Measurements from ENCODE around the gene TLL2.

GRCh38 chr10:96419351-96419750 is 94.4 kb downstream of the TLL2 start:
- no peak for TF ChIP-seq CTCF (IDR thresholded peaks at IDR 0.05)
- TF ChIP-seq FOXJ3 (CRISPR knock-in tag; IDR thresholded peaks at IDR 0.05; ENCODE audit: borderline replicate concordance), result no peak
- no peak for TF ChIP-seq FOXP4 (CRISPR knock-in tag; IDR thresholded peaks at IDR 0.05)
- no peak for TF ChIP-seq NFYB (CRISPR knock-in tag; conservative IDR thresholded peaks at IDR 0.05; ENCODE audit: low read depth)
- no peak for TF ChIP-seq ATF3 (CRISPR knock-in tag; conservative IDR thresholded peaks at IDR 0.05)
- no peak for TF ChIP-seq ZNF121 (CRISPR knock-in tag; IDR thresholded peaks at IDR 0.05)

Data from WTC11 (cell line).